ENCODE results near the gene ANAPC2. TPM values are rescaled to one million over a fixed set of nuclear protein-coding genes. Genes with fewer than 3 reads are reported as not detected.

The ANAPC2 gene
- total and polyA plus RNA-seq, 10 donors, result 27.8 to 93.0 (median 55.3) TPM

DNA sequence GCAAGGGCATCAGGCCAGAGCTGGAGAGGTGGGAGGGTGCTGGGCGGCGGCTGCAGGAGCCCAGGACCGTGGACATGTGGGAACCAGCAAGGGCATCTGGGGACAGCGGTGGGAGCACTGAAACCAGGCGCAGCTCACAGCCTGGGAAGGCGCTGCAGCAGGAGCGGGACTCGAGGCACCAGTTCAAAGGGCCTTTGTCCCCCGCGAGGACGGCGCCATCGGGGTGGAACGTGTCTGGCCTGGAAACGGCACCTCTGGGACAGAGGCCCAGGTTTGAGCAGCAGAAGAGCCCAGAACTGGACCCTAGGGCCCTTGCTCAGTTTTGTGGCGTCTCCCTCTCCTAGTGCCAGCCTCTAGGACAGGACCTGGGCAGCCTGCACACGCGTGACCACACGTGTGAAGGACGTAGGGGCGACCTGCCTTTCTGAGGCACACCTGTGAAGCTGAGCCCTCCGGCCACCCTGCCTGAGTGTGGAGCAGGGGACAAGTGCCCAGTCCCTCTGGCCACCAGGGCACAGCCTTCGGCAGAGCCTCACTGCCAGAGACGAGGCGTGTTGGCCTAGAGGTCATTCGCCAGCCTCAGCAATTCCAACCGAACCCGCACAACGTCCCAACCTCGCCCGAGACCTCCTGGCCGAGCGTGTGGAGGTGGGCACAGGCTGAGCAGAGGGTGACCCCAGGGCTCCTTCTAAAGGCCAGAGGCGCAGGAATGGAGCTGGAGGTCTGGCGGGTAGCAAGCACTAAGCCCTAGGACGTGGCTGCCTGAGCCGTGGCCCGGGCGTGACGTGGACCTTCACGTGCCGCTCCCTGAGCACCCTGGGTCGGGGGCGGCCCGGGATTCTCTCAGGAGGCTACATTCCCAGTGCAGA lies 14.3 kb downstream of the ANAPC2 start:
- intact Hi-C loops (cut with DNase I; ENCODE audit: low total_unique reads), result no loop called here

DNA sequence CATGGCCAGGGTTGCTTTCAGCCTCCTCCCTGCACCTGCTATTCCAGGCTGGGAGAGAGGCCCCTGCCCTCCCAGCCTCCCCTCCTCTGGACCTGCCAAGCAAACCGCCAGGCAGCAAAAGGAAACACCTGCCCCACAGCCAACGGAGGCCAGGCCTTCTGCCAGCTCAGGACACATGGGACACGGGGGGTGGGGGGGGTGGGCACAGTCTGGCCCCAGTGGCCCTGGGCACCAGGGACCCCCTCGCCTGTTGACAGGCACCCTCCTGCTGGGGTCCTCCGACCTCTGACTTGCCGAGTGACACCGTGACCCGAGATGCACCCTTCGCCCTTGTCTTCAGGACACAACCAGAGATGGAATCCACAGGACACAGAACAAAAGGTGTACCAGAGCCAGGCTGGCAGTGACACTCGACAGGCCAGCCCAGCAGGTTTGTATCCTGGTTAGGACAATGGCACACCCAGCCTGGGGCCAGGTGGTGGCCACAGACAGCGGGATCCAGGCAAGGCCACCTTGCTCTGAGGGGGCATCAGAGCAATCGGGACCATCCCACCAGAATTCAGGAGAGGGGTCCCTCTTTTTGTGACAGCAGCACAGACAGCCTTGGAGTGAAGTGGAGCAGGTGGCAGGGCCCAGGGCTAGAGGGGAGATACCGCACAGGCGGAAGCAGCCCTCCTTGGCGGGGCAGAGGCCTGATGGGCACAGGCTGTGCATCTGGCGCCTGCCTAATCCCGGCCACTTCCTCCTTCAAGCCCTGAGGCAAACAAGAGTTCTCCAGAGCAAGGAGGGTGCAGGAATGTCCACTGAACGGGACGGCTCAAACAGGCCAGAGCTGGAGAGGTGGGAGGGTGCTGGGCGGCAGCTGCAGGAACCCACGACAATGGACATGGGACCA lies 15.2 kb downstream of the ANAPC2 start:
- Histone ChIP-seq H3K36me3 (peaks cover 0 to 13% (median 6%) of the 10 kb centered on the region in 6 donors), H3K4me3 (no peak overlapping the region), H3K4me1 (peaks cover 9 to 40% (median 21%) of the 10 kb centered on the region in 6 donors), H3K27me3 (replicated peaks in 1 of 7) (peaks cover under 1 to 76% (median 46%) of the 10 kb centered on the region in 7 donors), H3K27ac (no peak overlapping the region), H3K9me3 (no peaks in the 10 kb centered on the region)
- 32 to 51% (median 37%) methylated on average over 5 to 21 of the region's 21 CpGs for WGBS, 5 donors
- no peak for DNase-seq
- intact Hi-C loops (cut with DNase I; ENCODE audit: low total_unique reads), result no loop called here
- TF ChIP-seq CTCF (IDR thresholded peaks at IDR 0.05 in 8 of 11, conservative IDR thresholded peaks at IDR 0.05 in 3 of 11), result no peak
- no peak for TF ChIP-seq POLR2AphosphoS5 (IDR thresholded peaks at IDR 0.05)
- TF ChIP-seq POLR2A (IDR thresholded peaks at IDR 0.05), result no peak

More for the DNA sequence above, 14.3 kb downstream of the ANAPC2 start:
- H3K36me3 ChIP-seq, result peaks cover 0 to 22% (median 14%) of the 10 kb centered on the region in 6 donors
- peaks cover 0 to 67% (median 37%) of the 10 kb centered on the region in 7 donors for H3K27me3 ChIP-seq (replicated peaks in 1 of 7)
- no peak for DNase-seq
- H3K9me3 ChIP-seq, result no peaks in the 10 kb centered on the region
- TF ChIP-seq POLR2A (IDR thresholded peaks at IDR 0.05), result no peak
- TF ChIP-seq POLR2AphosphoS5 (IDR thresholded peaks at IDR 0.05), result peak in 2 of 3 donors; percentile 34 to 64
- WGBS, 5 donors, result 83 to 89% (median 84%) methylated on average over 26 to 45 of the region's 45 CpGs
- H3K27ac ChIP-seq, result no peak overlapping the region
- peaks cover 4 to 37% (median 12%) of the 10 kb centered on the region in 6 donors for H3K4me1 ChIP-seq
- H3K4me3 ChIP-seq, result no peak overlapping the region

DNA sequence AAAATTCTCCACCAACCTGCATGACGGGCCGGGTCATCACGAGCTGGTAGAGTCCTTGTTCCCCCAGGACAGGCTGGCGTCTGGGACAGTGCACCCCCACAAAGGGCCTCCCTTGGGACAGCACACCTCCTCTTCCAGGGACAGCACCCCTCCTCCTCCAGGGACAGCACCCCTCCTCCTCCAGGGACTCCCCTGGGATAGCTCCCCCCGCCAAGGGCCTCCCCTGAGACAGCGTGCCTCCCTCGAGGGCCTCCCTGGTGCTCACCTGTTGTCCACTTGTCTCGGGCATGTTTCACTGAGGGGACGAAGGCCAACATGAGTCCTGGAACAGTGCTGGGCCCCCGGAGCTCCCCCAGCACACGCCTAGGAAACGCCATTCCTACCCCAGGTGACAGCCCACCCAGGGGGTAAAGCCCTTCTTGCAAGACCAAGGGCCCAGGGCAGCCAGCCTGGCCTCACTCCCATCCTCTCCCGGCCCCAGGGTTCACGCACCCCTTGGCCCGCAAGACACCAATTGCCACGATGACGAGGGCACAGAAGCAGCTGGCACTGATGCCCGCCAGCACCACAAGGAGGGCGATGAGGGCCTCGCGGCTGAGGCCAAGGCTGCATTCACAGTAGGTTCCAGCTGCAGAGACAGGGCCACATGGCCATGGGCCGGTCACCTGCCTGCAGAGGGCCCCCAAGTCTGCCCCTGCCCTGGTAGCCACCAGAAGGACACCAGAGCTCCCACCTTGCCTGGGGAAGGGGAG lies 17.0 kb downstream of the ANAPC2 start:
- DNase-seq, result no peak
- peaks cover 12 to 56% (median 35%) of the 10 kb centered on the region in 6 donors for H3K4me1 ChIP-seq

More for the DNA sequence above, 17.0 kb downstream of the ANAPC2 start:
- intact Hi-C loops (cut with DNase I; ENCODE audit: low total_unique reads), result no loop called here
- WGBS, 5 donors, result 79 to 83% (median 81%) methylated on average over 10 to 22 of the region's 22 CpGs
- no peaks in the 10 kb centered on the region for H3K9me3 ChIP-seq
- TF ChIP-seq POLR2AphosphoS5 (IDR thresholded peaks at IDR 0.05), result no peak
- TF ChIP-seq POLR2A (IDR thresholded peaks at IDR 0.05), result no peak
- no peak for TF ChIP-seq CTCF (IDR thresholded peaks at IDR 0.05 in 8 of 11, conservative IDR thresholded peaks at IDR 0.05 in 3 of 11)
- H3K27ac ChIP-seq, result no peak overlapping the region
- no peaks in the 10 kb centered on the region for H3K36me3 ChIP-seq
- H3K27me3 ChIP-seq (replicated peaks in 1 of 7), result peaks cover 9 to 94% (median 64%) of the 10 kb centered on the region in 7 donors
- no peak overlapping the region for H3K4me3 ChIP-seq

Measured in spleen (tissue), 11 donors.